GM21723 (cell line): ENCODE measurements around the gene IGFALS.

Experiments used
- ATAC-seq: cut with Tn5 transposase; IDR thresholded peaks from one replicate; pipeline ENCODE4 v1.9.1; 2021; ENCODE audit warnings: mild to moderate bottlenecking, moderate library complexity; ENCODE audit not compliant: unreplicated experiment

Gene IGFALS

DNA sequence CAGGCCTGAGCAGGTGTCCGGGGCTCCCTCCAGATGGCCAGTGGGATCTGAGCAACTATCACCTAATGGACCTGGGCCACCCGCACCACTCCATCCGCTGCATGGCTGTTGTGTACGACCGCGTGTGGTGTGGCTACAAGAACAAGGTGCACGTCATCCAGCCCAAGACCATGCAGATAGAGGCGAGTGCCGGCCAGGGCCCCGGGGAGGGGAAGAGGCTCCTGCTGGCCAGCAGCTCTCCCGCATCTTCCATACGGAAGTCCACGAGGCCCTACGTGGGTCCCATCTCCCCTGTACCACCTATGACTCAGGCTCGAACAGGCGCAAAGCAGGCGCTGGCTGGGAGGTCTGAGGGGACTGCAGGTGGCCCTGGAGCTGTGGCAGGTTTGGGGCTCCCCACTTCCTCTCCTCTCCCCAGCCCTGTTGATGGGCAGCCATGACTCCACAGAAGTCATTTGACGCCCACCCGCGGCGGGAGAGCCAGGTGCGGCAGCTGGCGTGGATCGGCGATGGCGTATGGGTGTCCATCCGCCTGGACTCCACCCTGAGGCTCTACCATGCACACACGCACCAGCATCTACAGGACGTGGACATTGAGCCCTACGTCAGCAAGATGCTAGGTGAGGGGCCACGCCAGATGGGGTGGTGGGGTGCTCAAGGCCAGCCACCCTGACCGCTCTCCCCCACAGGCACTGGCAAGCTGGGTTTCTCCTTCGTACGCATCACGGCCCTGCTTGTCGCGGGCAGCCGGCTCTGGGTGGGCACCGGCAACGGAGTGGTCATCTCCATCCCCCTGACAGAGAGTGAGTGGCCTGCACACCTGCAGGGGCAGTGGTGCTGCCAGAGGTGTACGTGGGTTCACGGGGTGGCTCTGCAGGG, 26.1 kb downstream of the IGFALS start:
- ATAC-seq = no peak

DNA sequence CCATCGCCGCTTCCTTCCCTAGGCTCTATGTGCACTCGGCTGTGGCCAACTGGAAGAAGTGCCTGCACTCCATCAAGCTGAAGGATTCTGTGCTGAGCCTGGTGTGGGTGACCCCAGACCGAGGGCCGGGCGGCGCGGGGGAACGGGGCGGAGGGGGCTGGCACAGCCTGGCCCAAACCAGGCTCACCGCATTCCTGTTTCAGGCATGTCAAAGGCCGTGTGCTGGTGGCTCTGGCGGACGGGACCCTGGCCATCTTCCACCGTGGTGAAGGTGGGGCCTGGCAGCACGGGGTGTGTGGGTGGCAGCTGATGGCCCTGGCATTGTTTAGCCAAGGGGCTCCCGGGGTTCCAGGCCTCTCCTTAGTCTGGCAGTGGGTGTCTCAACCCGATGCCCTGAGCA, 26.8 kb downstream of the IGFALS start:
- no peak for ATAC-seq

DNA sequence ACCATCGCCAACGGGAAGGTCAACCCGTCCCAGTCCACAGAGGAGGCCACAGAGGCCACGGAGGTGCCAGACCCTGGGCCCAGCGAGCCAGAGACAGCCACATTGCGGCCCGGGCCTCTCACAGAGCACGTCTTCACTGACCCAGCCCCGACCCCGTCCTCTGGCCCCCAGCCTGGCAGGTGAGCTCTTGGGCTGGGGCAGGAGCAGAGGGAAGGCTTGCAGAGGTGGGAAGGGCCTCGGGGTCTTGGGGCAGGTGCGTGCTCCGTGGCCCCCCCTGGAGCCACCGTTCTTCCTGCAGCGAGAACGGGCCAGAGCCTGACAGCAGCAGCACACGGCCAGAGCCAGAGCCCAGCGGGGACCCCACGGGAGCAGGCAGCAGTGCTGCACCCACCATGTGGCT, 27.3 kb downstream of the IGFALS start:
- no peak for ATAC-seq

DNA sequence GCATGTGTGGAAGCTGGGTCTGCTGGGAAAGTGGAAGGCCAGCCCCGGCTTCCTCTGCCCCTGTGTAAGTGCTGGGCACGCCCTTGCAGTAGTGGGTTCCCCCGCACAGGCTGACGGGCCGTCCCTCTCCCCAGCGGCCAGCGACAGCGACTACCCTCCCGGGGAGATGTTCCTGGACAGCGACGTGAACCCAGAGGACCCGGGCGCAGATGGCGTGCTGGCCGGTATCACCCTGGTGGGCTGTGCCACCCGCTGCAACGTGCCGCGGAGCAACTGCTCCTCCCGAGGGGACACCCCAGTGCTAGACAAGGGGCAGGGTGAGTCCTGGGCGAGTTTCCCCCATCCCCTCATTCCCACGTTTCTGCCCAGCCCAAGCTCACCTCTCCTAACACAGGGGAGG, 27.7 kb downstream of the IGFALS start:
- no peak for ATAC-seq

DNA sequence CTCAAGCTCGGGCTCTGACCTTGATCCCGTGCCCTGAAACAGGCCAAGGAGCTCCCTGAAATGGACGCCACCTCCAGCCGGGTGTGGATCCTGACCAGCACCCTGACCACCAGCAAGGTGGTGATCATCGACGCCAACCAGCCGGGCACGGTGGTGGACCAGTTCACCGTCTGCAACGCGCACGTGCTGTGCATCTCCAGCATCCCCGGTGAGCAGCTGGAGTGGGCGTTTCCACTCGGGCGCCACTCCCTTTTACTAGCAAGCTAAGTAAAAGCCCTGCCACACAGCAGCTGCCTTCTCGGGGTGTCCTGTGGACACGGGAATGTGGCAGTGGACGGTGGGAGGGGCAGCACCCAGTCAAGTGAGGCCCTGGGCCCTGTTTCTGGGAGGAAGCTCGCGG, 28.5 kb downstream of the IGFALS start:
- ATAC-seq = no peak

DNA sequence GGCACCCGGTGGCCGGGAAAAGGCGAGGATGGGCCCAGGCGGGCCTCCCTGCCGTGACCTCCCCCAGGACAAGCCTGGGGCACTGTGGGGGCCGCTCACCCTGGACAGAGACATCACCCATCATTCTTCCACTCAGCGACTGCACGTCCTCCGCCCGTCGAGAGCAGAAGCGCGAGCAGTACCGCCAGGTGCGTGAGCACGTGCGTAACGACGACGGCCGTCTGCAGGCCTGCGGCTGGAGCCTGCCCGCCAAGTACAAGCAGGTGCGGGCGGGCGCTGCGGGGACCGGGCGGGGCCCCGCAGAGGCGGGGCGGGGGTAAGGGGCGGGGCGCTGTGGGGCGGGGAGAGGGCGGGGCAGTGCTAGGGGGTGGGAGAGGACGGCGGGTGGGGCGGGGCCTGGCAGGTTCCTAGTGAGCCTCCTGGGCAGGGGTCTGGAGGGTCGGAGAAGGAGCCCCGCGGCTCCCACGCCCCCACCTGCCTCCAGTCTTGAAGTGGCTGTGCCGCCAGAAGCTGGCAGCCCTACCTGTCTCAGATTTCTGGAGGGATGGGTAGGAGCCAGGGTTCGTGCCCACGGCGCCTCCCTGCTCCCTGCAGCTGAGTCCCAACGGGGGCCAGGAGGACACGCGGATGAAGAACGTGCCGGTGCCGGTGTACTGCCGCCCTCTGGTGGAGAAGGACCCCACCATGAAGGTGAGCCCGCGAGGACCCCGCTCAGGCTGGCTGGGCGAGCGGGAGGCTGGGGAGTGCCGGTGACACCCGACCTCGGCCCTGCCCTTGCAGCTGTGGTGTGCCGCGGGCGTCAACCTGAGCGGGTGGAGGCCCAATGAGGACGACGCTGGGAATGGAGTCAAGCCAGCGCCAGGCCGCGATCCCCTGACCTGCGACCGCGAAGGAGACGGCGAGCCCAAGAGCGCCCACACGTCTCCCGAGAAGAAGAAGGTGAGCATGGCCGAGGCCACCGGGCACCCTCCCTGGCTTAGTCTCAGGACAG, 29.7 kb downstream of the IGFALS start:
- ATAC-seq = no peak

DNA sequence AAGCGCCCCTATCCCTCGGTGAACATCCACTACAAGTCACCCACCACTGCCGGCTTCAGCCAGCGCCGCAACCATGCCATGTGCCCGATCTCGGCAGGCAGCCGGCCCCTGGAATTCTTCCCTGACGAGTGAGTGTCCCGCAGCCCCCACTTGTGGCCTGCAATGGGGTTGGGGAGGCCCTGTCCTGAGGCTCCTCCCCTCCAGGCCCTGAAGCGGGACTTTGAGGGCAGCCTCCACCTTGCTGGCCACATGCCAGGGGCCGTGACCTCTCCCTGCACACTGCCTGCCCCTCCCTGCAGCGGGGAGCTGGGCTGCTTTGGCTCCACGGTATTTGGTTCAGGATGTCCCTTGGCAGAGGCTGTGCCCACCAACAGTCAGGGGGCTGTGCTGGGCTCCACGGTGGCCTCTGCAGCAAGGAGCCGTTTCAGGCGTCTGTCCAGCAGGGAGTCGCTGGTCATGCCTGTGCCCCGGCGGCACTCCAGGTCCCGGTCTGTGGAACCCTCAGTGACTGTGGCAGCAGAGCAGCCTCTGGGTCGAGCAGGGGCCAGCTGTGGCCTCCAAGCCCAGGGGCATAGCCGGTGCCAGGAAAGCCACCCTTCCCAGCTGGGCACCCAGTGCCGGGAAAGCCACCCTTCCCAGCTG, 30.5 kb downstream of the IGFALS start:
- ATAC-seq = no peak

DNA sequence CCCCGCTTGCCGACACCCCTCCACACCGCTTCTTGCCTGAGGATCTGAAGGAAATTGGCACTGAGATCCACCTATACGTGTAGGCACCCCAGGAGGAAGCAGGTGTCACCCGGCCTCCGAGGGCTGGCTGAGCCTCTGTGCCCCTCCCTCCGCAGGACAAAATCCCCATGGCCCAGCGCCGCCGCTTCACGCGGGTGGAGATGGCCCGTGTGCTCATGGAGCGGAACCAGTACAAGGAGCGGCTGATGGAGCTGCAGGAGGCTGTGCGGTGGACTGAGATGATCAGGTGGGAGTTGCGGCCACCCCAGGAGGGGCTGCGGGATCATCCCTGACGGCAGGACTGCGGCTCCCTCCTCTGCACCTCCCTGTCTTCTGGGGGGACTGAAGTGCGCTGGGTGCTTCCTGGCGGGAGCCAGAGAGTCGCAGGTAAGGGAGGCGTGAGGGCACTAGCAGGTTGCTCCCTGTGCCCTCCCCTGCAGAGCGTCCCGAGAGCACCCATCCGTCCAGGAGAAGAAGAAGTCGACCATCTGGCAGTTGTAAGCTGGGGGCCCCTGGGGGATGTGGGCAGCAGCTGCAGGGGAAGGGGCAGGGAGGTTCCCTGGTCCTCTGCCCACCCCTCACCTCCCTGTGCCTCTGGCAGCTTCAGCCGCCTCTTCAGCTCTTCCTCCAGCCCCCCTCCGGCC, 31.2 kb downstream of the IGFALS start:
- no peak for ATAC-seq

DNA sequence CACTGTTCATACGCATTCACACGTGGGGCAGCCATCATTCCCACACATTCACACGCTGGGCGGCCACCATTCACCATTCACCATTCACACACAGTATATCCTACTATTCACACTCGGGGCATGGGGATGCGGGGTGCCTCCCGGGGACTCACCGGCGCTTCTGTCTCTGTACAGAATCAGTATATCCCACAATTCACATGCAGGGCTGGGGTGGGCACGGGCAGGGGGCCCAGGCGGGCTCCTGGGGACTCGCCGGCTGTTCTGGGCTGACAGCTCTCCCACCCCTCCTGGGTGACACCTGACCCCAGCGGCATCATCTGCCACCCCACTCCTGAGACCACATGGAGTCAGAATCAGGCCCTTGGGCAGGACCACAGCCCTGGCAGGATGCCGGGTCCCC, 31.8 kb downstream of the IGFALS start:
- ATAC-seq = no peak

DNA sequence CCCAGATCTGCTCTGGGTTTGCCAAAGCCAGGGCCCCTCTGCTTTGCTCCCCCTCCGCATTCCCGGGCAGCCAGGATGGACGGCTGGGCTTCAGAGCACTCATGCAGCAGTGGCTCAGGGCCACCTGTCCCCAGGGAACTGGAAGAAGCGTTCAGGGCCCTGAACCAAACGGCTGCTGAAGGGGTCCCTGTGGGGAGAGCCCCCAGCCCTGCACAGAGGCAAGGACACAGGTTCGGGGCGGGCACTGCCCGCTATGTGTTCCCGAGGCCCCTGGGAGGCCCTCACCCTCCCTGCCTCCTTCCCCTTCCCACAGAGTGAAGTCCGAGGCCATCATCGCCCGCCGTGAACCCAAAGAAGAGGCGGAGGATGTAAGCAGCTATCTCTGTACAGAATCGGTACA, 32.6 kb downstream of the IGFALS start:
- ATAC-seq = no peak

DNA sequence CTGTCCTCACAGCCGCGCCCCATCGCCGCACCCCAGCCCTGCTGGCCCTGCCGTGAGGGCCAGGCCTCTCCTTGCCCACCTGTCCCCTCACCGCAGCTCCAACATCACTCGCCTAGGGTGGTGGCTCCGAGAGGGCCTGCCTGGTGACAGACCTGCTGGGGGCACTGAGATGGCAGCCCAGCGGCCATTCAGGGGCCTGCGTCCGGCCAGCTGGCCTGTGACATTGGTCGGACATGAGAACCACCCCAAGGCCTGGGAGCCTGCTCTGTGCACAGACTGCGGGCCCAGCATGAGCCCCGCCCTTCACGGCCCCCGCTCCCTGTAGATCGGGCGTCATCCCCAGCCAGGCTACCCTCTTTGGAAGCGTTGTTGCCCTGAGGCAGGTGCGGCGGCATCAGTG, 34.0 kb downstream of the IGFALS start:
- ATAC-seq = no peak

DNA sequence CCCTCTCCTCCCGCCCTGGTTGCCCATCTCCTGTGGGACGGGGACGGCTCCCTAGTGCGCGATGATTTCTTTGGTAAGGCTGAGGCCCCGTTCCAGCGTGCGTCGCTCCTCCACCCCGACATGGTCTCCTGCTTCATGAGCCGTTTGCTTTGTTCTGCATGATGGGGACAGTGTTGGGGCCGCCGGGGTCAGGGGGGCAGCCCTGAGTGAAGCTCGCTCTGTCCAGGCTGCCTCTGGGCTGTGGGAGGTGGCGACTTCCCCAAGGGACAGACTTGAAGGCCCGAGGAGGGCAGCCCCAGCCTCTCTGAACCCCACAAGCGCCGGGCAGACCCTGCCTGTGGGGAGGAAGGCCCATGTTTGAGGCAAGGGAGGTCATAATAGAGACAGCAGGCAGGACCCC, 34.6 kb downstream of the IGFALS start:
- no peak for ATAC-seq

DNA sequence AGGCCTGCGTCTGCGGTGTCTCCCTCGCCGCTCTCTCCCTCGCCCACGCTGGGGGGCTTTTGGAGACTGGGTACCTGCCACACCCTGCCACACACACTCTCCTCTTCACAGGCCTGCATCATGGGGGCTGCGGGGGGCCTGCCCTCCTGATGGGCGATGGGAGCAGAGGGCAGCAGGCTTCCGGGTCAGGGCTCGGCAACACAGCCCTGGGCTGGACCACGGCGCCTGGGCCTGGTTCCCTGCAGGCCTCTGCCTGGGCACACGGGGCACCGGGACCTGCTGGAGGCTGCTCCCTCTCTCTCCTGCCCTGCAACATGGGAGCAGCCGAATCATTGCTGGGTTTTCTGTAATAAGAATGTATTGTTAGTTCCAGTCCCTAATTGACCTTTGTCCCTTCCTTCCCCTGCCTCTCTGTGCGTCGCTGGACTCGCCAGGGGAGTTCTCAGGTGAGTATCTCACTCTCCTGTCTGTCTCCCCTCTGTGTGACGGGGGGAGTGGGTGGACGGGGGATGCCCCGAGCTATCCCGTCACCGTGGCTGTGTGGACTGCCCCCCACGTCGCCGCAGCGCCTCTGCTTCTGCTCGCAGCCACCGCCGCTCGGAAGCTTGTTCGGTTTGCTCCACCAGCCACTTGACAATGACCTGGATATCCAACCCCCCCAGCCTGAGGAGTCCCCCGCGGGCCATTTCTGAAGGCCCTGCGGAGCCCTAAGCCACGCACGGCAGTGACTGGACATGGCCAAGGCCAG, 35.6 kb downstream of the IGFALS start:
- no peak for ATAC-seq

DNA sequence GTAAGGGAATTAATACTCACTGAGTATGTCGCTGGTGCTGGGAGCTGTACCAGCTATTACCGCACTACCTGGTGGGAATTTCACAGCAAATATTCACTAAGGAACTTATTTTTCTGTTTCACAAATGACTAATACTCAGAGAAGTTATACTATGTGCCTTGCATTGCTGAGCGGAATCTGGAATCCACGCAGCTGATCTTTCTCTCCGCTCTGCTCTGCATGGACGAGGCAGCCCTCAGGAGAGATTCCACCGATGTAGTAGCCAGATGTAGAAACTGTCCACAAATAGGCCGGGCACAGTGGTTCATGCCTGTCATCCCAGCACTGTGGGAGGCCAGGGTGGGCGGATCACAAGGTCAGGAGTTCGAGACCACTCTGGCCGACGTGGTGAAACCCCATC, 39.3 kb downstream of the IGFALS start:
- ATAC-seq = no peak

DNA sequence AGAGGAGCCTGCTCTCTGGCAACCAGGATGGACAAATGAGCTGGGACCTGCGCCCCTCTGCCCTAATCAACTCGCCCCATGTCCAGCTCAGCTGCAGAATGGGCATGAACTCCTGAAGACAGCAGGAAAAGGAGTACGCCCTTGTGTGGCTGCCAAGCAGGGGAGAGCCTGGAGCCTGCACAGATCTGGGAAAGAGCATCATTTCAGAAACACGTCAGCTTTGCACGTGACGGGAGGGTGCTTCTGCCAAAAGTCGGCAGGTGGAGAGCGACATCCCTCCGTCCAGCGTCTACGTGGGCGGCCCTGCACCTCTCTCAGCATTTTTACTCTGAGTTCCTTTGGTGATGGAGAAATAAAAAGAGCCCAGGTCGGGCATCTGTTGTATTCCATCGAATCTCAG, 40.7 kb downstream of the IGFALS start:
- no peak for ATAC-seq

DNA sequence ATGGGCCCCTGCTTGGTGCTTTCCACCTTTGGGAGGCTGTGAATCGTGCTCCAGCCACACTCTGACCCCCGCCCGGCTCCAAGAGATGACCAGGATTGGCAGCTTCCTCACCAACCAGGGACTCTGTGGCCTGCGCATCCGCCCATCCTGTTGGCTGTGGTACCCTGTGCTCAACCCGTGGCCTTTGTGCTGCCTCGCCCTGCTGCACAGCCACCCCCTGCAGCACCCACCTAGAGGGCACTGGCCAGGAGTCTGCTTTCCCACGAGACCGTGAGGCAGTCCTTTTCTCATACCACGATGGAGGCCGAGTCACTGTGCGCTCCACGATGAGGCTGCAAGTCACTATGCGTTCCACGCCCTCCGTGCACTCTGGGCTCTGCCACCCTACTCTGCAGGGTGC, 41.6 kb downstream of the IGFALS start:
- no peak for ATAC-seq

DNA sequence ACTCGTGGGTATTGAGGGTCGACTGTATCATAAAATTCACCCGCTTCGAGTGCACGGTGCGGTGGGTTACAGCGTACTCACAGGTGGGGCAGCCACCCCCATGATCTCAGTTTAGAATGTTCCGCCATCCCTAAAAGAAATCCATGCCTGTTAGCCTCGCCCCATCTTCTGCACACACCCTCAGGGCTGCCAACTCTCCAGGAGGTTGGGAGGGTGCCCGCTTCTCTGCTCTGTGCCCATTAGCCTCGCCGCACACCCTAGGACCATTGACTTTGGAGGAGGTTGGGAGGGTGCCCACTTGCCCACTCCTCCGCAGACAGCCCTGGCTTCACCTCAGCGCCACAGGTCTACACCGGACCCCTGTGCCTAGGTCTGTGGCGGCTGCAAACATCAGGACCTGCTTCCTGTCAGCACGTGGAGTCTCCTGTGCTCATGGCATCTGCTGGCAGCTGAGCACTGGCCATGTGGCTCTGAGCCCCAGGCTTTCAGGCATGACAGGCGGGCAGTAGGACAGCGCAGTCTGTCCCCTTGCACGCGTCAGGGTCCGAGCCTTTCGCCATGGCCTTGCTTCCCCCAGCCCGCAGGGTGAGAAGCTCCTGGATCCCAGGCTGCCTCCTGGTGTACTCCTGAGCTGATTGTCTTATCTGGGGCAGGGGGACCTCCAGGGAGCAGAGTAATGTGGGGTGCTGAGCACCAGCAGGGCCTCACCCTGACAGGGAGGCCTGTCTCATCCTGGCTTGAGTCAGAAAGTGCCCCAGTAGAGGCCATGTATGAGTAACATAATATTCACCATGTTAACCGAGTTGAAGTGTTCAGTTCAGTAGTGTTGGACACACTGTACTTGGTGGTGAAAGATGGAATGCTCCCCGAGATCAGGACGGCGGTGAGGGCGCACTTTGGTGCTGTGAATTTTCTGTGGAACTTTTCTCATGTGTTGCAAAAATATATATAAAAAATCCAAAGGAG, 44.1 kb downstream of the IGFALS start:
- ATAC-seq = no peak

DNA sequence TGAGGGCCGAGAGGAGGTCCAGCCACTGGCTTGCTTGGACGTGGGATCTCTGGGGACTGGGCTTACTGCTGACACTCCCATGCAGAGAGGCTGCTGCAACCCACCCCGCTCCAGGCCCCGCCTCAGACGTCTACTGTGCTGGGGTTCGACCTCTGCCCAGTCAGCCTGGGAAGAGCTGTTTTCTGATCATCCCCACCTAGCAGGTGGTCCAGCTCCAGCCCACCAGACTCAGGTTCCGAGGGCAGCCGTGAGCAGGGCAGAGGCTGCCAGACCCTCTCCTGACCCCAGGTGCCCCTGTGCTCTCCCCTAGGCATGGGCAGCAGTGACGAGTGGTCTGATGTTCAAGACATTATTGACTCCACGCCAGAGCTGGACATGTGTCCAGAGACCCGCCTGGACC, 45.6 kb downstream of the IGFALS start:
- ATAC-seq = no peak

DNA sequence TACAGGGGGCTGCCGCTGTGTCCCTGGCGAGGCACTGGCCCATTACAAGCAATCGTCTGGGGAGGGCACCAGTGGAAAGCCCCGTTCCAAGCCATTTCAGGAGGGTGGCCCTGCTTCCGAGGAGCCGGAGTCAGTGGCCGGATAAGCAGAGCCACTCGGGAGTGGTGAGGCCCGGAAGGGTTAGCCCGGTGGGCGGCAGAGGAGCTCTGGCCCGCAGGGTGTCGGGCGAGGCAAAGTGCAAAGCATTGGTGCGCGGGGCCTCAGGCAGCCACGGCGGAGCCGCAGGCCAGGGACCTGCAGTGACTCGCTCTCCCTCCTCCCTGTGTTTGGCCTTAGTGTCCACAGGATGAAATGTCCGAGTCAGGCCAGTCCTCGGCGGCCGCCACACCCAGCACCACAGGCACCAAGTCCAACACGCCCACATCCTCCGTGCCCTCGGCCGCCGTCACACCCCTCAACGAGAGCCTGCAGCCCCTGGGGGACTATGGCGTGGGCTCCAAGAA, 46.8 kb downstream of the IGFALS start:
- no peak for ATAC-seq
